Adrenal gland (tissue), 12 donors: Measurements from ENCODE around the gene MBNL1. TPM values are rescaled to one million over a fixed set of nuclear protein-coding genes. Genes with fewer than 3 reads are reported as not detected.

Experiments
- DNase-seq, 7 donors: peaks; one replicate each; pipeline ENCODE4 v3.0.0-alpha.2; 2019 to 2020
- H3K27ac ChIP-seq, 5 donors: fragments of 200-600 bp; sonication (generic) in 4 of 5; 1 replicate in 3 of 5; 2 replicates in 2 of 5; pipeline versions ENCODE4 v1.5.1 to v1.8.0; 2016 to 2020; ENCODE audit warnings: mild to moderate bottlenecking in 1 of 5
- H3K27me3 ChIP-seq: fragments of 200-600 bp; 2 replicates; pipeline ENCODE4 v1.8.0; 2021
- H3K36me3 ChIP-seq, 2 donors: fragments of 200-600 bp; replicated peaks in 1 of 2; 1 replicate in 1 of 2; 2 replicates in 1 of 2; pipeline versions ENCODE4 v1.5.1 to v1.8.0; 2018 to 2022
- H3K4me1 ChIP-seq, 2 donors: fragments of 200-600 bp; replicated peaks in 1 of 2; 1 replicate in 1 of 2; 2 replicates in 1 of 2; pipeline versions ENCODE4 v1.5.1 to v1.8.0; 2018 to 2021
- H3K4me3 ChIP-seq, 4 donors: fragments of 200-600 bp; sonication (generic) in 3 of 4; one replicate each; pipeline ENCODE4 v1.5.1; 2016 to 2018
- H3K9me3 ChIP-seq, 3 donors: fragments of 200-600 bp; sonication (generic) in 1 of 3; replicated peaks in 1 of 3; 1 replicate in 2 of 3; 2 replicates in 1 of 3; pipeline versions ENCODE4 v1.5.1 to v1.8.0; 2016 to 2021
- CTCF ChIP-seq, 6 experiments: fragments of 450-650 bp in 4 of 6; fragments of 200-600 bp in 2 of 6; sonication (generic) in 1 of 6; IDR thresholded peaks; 1 replicate in 5 of 6; 2 replicates in 1 of 6; pipeline versions ENCODE4 v1.5.1 to v1.8.0; 2016 to 2021; ENCODE audit warnings: antibody characterized with exemption in 6 of 6, mild to moderate bottlenecking in 2 of 6, moderate library complexity in 1 of 6
- POLR2A ChIP-seq, 2 donors: fragments of 450-650 bp; IDR thresholded peaks; one replicate each; pipeline ENCODE4 v1.6.1; 2017; ENCODE audit warnings: antibody characterized with exemption in 2 of 2, mild to moderate bottlenecking in 2 of 2, moderate library complexity in 1 of 2
- WGBS, 4 donors: extraction: QIAGEN DNeasy Blood & Tissue Kit in 2 of 4; methylation state at CpG; one replicate each; pipeline versions ENCODE4 v1.1.5 to v1.1.7; 2013 to 2017; 5-methylcytosine and 5-hydroxymethylcytosine counted together
- intact Hi-C, 2 donors: fragments of 100-400 bp; cut with DNase I; formaldehyde crosslinking; loops; one replicate each; pipeline versions ENCODE4 v1.14.1 to v1.15.0; 2022 to 2023
- polyA plus RNA-seq, 3 donors: library from polyadenylated mRNA; stranded (reverse); fragments of 200-250 nt in 2 of 3; fragments of 350-450 nt in 1 of 3; fragmentation: Illumina TruSeq in 1 of 3; extraction: RNeasy Lipid Tissue Mini Kit (QIAGEN cat#74804) in 1 of 3; gene quantifications; one replicate each; pipeline ENCODE4 v1.2.3, GENCODE V29; 2013 to 2014
- total RNA-seq, 9 donors: library from RNA; depleted of rRNA in 4 of 9; stranded (reverse); fragments of >200 nt in 4 of 9; fragments of 120-200 nt in 1 of 9; fragmentation: NEBNext Ultra II Directional in 1 of 9; extraction: Animal tissue kit (Norgen Biotek cat#: 25700) in 1 of 9; gene quantifications; one replicate each; pipeline versions ENCODE4 v1.1.0 to v1.2.4, GENCODE V29; 2013 to 2023
- donor health status: healthy with polysubstance abuse.
- donor health status: Bipolar disorder and iron deficiency.
- donor health status: DM: yes; HTN: yes; CAD: no.
- donor health status: DM: no; HTN: no; CAD: no.
- donor health status: DM: no; HTN: no; CAD: no.
- donor health status: DM: yes; HTN: yes; CAD: no.

Gene MBNL1
- total and polyA plus RNA-seq, 12 donors, result 30.6 to 252 (median 122) TPM

GRCh38 chr3:152255290-152255689 is 13.4 kb upstream of the MBNL1 start:
- intact Hi-C loops, result no loop called here
- no peaks in the 10 kb centered on the region for H3K36me3 ChIP-seq
- H3K27me3 ChIP-seq, result no peaks in the 10 kb centered on the region
- peaks cover 10 to 28% of the 10 kb centered on the region in 2 donors for H3K4me1 ChIP-seq
- no peak for TF ChIP-seq POLR2A (IDR thresholded peaks at IDR 0.05)
- TF ChIP-seq CTCF (IDR thresholded peaks at IDR 0.05), result no peak
- no peak overlapping the region for H3K27ac ChIP-seq
- H3K4me3 ChIP-seq, result no peak overlapping the region
- DNase-seq, result no peak
- no peaks in the 10 kb centered on the region for H3K9me3 ChIP-seq
- WGBS, 4 donors, result 89 to 100% (median 94%) methylated on average over 1 of the region's 1 CpG

GRCh38 chr3:152256851-152257562 is 11.7 kb upstream of the MBNL1 start:
- intact Hi-C loops, result no loop called here

GRCh38 chr3:152257563-152258035 is 11.1 kb upstream of the MBNL1 start:
- no peaks in the 10 kb centered on the region for H3K9me3 ChIP-seq
- H3K27ac ChIP-seq, result peak overlapping the region in 2 of 5 donors; percentile 8 to 33
- H3K4me3 ChIP-seq, result no peak overlapping the region
- H3K27me3 ChIP-seq, result no peaks in the 10 kb centered on the region
- peaks cover 10 to 28% of the 10 kb centered on the region in 2 donors for H3K4me1 ChIP-seq
- WGBS, 4 donors, result 69 to 81% (median 75%) methylated on average over 5 of the region's 5 CpGs
- DNase-seq, result no peak
- no peaks in the 10 kb centered on the region for H3K36me3 ChIP-seq
- intact Hi-C loops, result no loop called here
- TF ChIP-seq CTCF (IDR thresholded peaks at IDR 0.05), result no peak
- no peak for TF ChIP-seq POLR2A (IDR thresholded peaks at IDR 0.05)

More at GRCh38 chr3:152256851-152257562, 11.7 kb upstream of the MBNL1 start:
- no peak for TF ChIP-seq POLR2A (IDR thresholded peaks at IDR 0.05)
- no peak for TF ChIP-seq CTCF (IDR thresholded peaks at IDR 0.05)
- DNase-seq, result no peak
- Histone ChIP-seq H3K36me3 (no peaks in the 10 kb centered on the region), H3K4me1 (peaks cover 10 to 28% of the 10 kb centered on the region in 2 donors), H3K27me3 (no peaks in the 10 kb centered on the region), H3K9me3 (no peaks in the 10 kb centered on the region), H3K4me3 (no peak overlapping the region), H3K27ac (peak overlapping the region in 2 of 5 donors; percentile 8 to 33)
- 90 to 92% (median 90%) methylated on average over 5 of the region's 5 CpGs for WGBS, 4 donors

GRCh38 chr3:152258448-152259393 is 10.0 kb upstream of the MBNL1 start:
- Histone ChIP-seq H3K4me1 (peaks cover 10 to 28% of the 10 kb centered on the region in 2 donors), H3K27ac (peak overlapping the region in 3 of 5 donors; percentile 10 to 49 (median 11)), H3K4me3 (peak overlapping the region in 1 of 4 donors; percentile 14), H3K27me3 (no peaks in the 10 kb centered on the region), H3K36me3 (no peaks in the 10 kb centered on the region), H3K9me3 (no peaks in the 10 kb centered on the region)
- intact Hi-C loops, result no loop called here
- DNase-seq, result peak; percentile 37 to 84 (median 79)
- 28 to 37% (median 30%) methylated on average over 7 of the region's 7 CpGs for WGBS, 4 donors
- TF ChIP-seq CTCF (IDR thresholded peaks at IDR 0.05) (no peak), POLR2A (IDR thresholded peaks at IDR 0.05) (no peak)
